ENCODE measurements around the gene LRP1.

Gene LRP1

GRCh38 chr12:57198329-57198728, 70.0 kb downstream of the LRP1 start:
- DNase-seq, result no peak

DNA sequence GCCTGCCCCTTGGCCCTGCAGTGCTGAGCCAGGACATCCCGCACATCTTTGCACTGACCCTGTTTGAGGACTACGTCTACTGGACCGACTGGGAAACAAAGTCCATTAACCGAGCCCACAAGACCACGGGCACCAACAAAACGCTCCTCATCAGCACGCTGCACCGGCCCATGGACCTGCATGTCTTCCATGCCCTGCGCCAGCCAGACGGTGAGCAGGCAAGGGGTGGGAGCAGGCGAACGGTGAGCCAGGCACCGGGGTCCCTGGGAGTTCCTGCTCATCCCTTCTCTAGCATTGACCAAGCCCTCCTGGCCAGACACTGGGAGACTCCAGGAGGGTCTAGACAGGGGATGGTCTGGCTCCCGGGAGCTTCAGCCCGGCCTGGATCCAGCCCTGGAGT, 70.9 kb downstream of the LRP1 start:
- no peak for DNase-seq

- DNase-seq, result no peak
Observed at GRCh38 chr12:57200497-57200896, 72.2 kb downstream of the LRP1 start.

DNA sequence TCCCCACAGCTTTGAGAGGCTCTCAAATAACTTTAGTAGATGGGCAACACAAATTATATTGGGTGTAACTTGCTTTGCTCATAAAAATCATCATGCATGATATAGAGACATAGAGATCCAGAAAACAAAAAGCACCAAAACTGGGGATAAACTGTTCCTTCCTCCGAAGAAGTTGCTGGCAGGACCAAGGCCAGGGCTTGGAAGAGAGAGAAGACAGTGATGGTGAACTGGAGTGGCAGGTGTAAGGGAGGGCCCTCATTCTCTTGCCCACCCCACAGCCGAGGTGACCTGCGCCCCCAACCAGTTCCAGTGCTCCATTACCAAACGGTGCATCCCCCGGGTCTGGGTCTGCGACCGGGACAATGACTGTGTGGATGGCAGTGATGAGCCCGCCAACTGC, 72.9 kb downstream of the LRP1 start:
- DNase-seq, result no peak

DNA sequence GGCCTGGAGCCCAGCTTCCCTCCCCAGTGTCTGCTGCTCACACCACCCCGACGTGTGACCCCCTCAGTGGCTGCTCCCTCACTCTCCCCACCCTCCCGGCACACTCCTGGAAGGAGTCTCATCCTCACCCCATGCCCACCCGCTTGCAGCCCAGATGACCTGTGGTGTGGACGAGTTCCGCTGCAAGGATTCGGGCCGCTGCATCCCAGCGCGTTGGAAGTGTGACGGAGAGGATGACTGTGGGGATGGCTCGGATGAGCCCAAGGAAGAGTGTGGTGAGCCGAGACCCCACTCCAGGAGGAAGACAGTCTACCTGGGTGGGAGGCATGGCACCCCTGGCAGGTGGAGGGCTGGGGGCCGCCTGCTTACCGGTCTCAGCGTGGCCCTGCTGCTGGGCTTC, 73.3 kb downstream of the LRP1 start:
- DNase-seq, result no peak

GRCh38 chr12:57202321-57202720, 74.0 kb downstream of the LRP1 start:
- no peak for DNase-seq

DNA sequence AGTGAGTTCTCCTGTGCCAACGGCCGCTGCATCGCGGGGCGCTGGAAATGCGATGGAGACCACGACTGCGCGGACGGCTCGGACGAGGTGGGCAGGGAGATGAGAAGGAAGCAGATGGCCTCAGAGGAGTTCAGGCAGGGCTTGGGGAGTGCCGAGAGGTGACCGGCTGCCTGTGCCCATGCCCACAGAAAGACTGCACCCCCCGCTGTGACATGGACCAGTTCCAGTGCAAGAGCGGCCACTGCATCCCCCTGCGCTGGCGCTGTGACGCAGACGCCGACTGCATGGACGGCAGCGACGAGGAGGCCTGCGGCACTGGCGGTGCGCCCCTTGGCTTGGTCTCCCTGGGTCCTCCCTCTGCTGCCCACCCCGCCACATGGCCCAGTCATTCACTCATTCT, 74.9 kb downstream of the LRP1 start:
- no peak for DNase-seq

GRCh38 chr12:57203791-57204190, 75.5 kb downstream of the LRP1 start:
- no peak for DNase-seq

DNA sequence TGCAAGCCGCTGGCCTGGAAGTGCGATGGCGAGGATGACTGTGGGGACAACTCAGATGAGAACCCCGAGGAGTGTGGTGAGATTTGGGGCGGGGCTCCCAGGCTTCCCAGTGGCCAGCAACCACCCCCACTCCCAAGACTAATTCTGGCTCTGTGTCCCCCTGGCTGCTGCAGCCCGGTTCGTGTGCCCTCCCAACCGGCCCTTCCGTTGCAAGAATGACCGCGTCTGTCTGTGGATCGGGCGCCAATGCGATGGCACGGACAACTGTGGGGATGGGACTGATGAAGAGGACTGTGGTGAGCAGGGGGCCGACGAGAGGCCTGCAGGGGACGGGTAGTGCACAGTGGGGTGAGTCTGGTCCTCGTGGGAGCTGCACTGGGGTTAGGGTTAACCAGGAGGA, 76.2 kb downstream of the LRP1 start:
- no peak for DNase-seq

- no peak for DNase-seq
Observed at GRCh38 chr12:57205186-57205585, 76.9 kb downstream of the LRP1 start.

- DNase-seq, result no peak
Observed at GRCh38 chr12:57205931-57206330, 77.6 kb downstream of the LRP1 start.

DNA sequence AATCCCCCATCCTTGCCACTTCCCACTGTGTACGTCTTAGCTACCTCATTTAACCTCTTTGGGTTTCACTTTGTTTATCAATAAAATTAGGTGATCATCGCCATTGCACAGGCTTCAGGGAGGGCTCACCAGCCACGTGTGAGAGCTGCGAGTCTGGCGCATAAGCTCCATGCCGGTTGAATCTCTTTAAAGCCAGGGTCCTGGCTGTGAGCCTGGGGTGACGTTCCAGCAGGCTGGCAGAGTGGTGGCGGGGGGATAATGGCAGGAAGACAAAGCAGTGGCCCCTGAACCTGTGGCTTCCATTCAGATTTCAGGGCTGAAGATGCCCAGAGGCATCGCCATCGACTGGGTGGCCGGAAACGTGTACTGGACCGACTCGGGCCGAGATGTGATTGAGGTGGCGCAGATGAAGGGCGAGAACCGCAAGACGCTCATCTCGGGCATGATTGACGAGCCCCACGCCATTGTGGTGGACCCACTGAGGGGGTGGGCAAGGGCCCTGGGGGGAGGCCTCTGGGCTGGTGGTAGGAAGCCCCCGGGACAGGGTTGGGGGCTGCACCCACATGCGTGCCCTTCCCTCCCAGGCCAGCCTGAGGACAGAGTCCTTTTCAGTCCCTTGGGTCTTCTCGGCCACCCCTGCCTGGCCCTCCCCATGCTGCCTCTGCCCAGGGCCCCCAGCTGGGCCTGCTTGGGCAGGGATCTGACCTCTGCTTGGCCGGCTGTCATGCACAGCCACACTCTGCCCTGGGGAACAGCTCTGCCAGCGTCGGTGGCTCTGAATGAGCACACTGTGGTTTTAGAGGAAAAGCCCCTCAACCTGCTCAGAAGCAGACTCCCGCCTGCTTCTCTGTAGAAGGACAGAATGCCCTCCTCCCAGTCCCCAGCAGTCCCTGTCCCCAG, 79.7 kb downstream of the LRP1 start:
- DNase-seq, result no peak

DNA sequence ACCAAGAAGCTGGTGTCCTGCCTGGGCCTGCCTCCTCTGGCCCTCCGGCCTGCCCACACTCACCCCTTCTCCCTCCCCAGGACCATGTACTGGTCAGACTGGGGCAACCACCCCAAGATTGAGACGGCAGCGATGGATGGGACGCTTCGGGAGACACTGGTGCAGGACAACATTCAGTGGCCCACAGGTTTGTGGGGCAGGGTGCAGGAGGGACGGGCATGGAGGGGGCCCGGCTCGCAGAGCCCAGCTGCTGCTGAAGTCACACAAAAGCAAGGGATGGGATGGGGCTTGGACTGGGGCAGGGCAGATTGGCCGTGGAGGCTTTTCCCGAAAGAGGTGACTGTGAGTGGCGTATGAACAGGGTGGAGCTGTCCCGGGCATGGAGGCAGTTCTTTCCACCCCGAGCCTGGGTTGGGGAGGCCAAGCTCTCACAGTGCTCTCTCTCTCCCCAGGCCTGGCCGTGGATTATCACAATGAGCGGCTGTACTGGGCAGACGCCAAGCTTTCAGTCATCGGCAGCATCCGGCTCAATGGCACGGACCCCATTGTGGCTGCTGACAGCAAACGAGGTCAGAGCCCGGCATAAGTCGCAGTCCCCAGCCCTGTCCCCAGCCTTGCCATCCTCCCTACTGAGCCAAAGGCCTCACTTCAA, 80.5 kb downstream of the LRP1 start:
- no peak for DNase-seq

- no peak for DNase-seq
Observed at GRCh38 chr12:57209916-57210315, 81.6 kb downstream of the LRP1 start.

GRCh38 chr12:57210461-57210860, 82.2 kb downstream of the LRP1 start:
- DNase-seq, result no peak

- no peak for DNase-seq
Observed at GRCh38 chr12:57210926-57211692, 82.8 kb downstream of the LRP1 start.

DNA sequence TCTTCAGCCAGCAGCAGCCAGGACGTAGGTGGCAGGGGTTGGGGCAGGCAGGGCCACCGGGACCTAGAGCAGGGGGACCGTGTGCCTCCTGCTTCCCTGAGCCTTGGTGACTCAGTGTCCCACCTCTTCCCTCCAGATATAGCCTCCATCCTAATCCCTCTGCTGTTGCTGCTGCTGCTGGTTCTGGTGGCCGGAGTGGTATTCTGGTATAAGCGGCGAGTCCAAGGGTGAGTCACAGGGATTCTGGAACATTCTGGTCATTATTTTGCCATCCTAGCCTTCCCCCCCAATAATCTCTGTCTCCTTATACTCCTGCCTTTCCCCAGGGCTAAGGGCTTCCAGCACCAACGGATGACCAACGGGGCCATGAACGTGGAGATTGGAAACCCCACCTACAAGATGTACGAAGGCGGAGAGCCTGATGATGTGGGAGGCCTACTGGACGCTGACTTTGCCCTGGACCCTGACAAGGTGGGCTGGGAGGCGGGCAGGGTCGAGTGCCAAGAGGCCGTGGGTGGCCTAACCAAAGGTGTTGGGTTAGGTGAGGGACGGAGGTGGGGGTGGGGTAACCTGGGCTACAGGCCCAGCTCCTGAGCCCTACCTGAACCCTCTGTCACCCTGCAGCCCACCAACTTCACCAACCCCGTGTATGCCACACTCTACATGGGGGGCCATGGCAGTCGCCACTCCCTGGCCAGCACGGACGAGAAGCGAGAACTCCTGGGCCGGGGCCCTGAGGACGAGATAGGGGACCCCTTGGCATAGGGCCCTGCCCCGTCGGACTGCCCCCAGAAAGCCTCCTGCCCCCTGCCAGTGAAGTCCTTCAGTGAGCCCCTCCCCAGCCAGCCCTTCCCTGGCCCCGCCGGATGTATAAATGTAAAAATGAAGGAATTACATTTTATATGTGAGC, 83.8 kb downstream of the LRP1 start:
- DNase-seq, result no peak

DNA sequence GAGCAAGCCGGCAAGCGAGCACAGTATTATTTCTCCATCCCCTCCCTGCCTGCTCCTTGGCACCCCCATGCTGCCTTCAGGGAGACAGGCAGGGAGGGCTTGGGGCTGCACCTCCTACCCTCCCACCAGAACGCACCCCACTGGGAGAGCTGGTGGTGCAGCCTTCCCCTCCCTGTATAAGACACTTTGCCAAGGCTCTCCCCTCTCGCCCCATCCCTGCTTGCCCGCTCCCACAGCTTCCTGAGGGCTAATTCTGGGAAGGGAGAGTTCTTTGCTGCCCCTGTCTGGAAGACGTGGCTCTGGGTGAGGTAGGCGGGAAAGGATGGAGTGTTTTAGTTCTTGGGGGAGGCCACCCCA, 84.4 kb downstream of the LRP1 start:
- DNase-seq, result no peak

DNA sequence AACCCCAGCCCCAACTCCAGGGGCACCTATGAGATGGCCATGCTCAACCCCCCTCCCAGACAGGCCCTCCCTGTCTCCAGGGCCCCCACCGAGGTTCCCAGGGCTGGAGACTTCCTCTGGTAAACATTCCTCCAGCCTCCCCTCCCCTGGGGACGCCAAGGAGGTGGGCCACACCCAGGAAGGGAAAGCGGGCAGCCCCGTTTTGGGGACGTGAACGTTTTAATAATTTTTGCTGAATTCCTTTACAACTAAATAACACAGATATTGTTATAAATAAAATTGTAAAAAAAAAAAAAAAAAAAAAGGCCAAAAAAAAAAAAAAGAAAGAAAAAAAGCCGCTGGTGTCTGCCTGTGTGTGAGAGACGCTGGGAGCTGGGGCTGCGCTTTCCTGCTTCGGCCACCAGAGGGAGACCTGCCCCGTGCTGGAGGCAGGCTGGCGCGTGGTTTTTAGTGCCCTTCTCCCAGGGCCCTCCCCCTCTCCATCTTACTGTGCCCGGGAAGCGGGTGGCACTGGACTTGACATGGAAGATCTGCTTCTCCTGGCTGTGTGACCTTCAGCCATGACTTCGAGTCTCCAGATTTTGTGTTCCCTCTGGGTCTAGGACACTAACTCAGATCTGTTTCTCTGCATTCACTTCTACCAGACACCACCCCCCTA, 84.9 kb downstream of the LRP1 start:
- DNase-seq, result peak; percentile 71 to 74

DNA sequence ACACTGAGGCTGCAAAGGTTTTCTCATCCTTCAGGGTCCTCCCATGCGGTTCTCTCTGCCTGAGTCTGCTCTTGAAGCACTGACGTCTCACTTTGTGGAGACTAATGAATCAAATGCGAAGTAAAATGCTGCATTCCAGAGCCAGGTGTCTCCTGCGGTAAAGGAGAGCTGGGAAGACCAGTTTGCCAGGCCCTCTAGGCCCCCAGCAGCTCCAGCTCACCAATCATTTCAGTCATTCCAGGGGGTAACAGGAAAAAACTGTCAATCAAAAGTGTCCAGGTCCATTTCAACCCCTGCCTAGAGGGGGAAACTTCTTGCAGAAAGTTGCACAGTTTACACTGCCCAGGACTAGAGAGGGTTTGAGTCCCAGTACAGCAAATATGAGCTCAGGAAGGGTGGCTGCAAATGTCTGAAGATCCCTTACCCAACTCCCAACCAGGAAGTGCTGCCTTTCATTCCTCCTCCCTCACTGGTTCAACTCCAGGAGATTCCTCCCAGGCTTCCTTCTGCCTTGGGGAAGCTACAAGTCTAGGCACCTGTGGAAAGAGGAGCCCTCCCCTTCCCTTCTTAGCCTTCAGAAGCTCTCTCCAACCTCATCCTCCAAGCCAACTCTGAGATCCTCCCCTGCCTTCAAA, 85.6 kb downstream of the LRP1 start:
- DNase-seq, result peak in 1 of 2 experiments; percentile 62

GRCh38 chr12:57214398-57214781, 86.1 kb downstream of the LRP1 start:
- DNase-seq, result peak in 1 of 2 experiments; percentile 76

- DNase-seq, result no peak
Observed at GRCh38 chr12:57215065-57215464, 86.8 kb downstream of the LRP1 start.

Measured in SHP77 (cell line).